ENCODE results near the gene GZF1.

DNA sequence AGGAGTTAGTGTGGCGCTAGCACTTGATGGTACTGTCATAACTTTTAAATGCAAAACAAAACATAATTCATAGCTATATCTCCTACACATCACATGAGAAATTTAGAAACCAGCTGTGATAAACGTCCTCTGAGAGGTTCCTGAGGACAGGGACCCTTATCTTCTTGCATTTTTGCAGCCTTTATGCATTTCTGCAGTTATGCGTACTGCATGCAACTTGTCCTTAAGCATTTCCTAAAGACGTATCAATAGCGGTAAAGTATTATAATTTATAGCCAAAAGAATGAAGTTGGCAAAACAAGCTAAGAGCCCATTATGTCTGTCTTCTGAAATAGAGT is 57.6 kb downstream of the GZF1 start:
- TF ChIP-seq, protein P1, sequence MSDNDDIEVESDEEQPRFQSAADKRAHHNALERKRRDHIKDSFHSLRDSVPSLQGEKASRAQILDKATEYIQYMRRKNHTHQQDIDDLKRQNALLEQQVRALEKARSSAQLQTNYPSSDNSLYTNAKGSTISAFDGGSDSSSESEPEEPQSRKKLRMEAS (IDR thresholded peaks at IDR 0.05; ENCODE audit: low read depth, low read length) = no peak
- TF ChIP-seq, protein P2, sequence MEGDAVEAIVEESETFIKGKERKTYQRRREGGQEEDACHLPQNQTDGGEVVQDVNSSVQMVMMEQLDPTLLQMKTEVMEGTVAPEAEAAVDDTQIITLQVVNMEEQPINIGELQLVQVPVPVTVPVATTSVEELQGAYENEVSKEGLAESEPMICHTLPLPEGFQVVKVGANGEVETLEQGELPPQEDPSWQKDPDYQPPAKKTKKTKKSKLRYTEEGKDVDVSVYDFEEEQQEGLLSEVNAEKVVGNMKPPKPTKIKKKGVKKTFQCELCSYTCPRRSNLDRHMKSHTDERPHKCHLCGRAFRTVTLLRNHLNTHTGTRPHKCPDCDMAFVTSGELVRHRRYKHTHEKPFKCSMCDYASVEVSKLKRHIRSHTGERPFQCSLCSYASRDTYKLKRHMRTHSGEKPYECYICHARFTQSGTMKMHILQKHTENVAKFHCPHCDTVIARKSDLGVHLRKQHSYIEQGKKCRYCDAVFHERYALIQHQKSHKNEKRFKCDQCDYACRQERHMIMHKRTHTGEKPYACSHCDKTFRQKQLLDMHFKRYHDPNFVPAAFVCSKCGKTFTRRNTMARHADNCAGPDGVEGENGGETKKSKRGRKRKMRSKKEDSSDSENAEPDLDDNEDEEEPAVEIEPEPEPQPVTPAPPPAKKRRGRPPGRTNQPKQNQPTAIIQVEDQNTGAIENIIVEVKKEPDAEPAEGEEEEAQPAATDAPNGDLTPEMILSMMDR (IDR thresholded peaks at IDR 0.05; ENCODE audit: low read depth, low read length) = no peak
- TF ChIP-seq MYC (IDR thresholded peaks at IDR 0.05; ENCODE audit: low read depth, low read length) (no peak), POLR2A (IDR thresholded peaks at IDR 0.05; ENCODE audit: extremely low read depth, insufficient read length) (no peak)
